DMS53 (cell line): ENCODE data around the gene CORO1A.
A peak's percentile ranks its signal among the peaks of the same experiment; 100 is the strongest.
"Not testable (repeated sequence)": the region's sequence is repeated elsewhere in the genome, so short reads cannot be mapped to it uniquely, and the experiment has no call there.

ENCODE experiments used
- DNase-seq: peaks from one replicate; lab custom pipeline; 2025; lab: John Stamatoyannopoulos, UW

CORO1A gene

GRCh38 chr16:30170145-30170544 lies 13.3 kb upstream of the CORO1A start:
- not testable (repeated sequence) for DNase-seq

GRCh38 chr16:30173054-30173453 lies 10.3 kb upstream of the CORO1A start:
- no peak for DNase-seq

- not testable (repeated sequence) for DNase-seq
These were observed 6.5 kb upstream of the CORO1A start for GRCh38 chr16:30176876-30177275.

GRCh38 chr16:30179195-30179594 lies 4.2 kb upstream of the CORO1A start:
- no peak for DNase-seq

GRCh38 chr16:30179931-30180330 lies 3.5 kb upstream of the CORO1A start:
- no peak for DNase-seq

GRCh38 chr16:30180741-30181140 lies 2.7 kb upstream of the CORO1A start:
- DNase-seq: no peak

- DNase-seq: peak; percentile 90
These were observed 891 bp downstream of the CORO1A start for GRCh38 chr16:30184096-30184890.

GRCh38 chr16:30184891-30185682 lies 1.7 kb downstream of the CORO1A start:
- no peak for DNase-seq

- DNase-seq: no peak
These were observed 2.5 kb downstream of the CORO1A start for GRCh38 chr16:30185683-30186421.

- no peak for DNase-seq
These were observed 3.0 kb downstream of the CORO1A start for GRCh38 chr16:30186444-30186781.

GRCh38 chr16:30186782-30187555 lies 3.6 kb downstream of the CORO1A start:
- DNase-seq: peak; percentile 77

- no peak for DNase-seq
These were observed 4.1 kb downstream of the CORO1A start for GRCh38 chr16:30187556-30187865.

- DNase-seq: no peak
These were observed 4.7 kb downstream of the CORO1A start for GRCh38 chr16:30187971-30188561.

GRCh38 chr16:30191158-30191557 lies 7.8 kb downstream of the CORO1A start:
- DNase-seq: not testable (repeated sequence)

- DNase-seq: not testable (repeated sequence)
These were observed 9.7 kb downstream of the CORO1A start for GRCh38 chr16:30193098-30193497.

- not testable (repeated sequence) for DNase-seq
These were observed 10.2 kb downstream of the CORO1A start, which contains the start of the genes BOLA2B and SLX1A for GRCh38 chr16:30193615-30194014. BOLA2B (minus strand) TSS chr16:30193666; CDS start chr16:30193595, 71 bp downstream. SLX1A (plus strand) TSS chr16:30193875; CDS start chr16:30194085, 210 bp downstream.

- DNase-seq: not testable (repeated sequence)
These were observed 10.9 kb downstream of the CORO1A start for GRCh38 chr16:30194172-30194925.

- DNase-seq: not testable (repeated sequence)
These were observed 13.6 kb downstream of the CORO1A start for GRCh38 chr16:30197001-30197400.

GRCh38 chr16:30199049-30199448 lies 15.6 kb downstream of the CORO1A start, which contains the start of gene SULT1A3:
SULT1A3 (plus strand) TSS chr16:30199255; CDS start chr16:30200729, 1,474 bp downstream.
- not testable (repeated sequence) for DNase-seq

GRCh38 chr16:30199608-30200343 lies 16.4 kb downstream of the CORO1A start:
- DNase-seq: not testable (repeated sequence)
